Astrocyte (in vitro differentiated cells and primary cell): ENCODE data around the gene AAGAB.

Experiments
- EZH2 ChIP-seq: IDR thresholded peaks from 2 replicates; pipeline ENCODE4 v1.6.1; 2012; ENCODE audit warnings: mild to moderate bottlenecking, low read length, inconsistent platforms; ENCODE audit not compliant: insufficient read depth
- TF ChIP-seq, protein P1 (sequence below): IDR thresholded peaks from 2 replicates; pipeline ENCODE4 v1.5.1; 2011; ENCODE audit warnings: low read depth, mild to moderate bottlenecking, inconsistent platforms, low read length, moderate library complexity; ENCODE audit not compliant: insufficient read depth

DNA sequence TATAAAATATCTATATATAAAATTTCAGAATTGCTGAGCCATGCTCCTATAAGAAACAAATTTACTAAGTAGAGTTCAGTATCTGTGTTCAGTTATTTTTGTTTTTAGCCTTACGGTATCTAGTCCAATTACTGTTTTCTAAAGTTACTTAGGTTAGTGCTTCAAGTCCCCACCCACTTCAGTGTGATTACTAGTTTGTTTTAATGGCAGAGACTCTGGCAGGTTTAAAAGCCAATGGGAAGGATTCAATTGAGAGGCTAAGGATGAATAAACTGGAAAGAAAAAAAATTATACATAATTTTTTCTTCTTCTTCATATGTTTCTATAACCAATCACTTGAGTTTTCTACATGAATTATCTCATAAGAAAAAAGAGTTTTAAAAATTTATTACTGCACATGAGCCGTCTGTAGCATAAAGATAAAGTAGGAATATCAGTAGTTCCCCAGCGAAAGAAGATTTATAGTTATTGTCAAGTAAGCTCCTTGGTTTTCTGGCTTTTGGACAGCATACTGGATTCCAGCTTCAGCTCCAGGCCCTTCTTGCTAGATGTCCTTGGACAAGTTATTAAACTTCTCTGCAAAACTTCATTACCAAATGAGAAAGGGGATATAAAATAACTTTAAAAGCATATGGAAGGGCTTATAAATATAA lies 46.8 kb downstream of the AAGAB start:
- TF ChIP-seq EZH2: no peak
- TF ChIP-seq, protein P1, sequence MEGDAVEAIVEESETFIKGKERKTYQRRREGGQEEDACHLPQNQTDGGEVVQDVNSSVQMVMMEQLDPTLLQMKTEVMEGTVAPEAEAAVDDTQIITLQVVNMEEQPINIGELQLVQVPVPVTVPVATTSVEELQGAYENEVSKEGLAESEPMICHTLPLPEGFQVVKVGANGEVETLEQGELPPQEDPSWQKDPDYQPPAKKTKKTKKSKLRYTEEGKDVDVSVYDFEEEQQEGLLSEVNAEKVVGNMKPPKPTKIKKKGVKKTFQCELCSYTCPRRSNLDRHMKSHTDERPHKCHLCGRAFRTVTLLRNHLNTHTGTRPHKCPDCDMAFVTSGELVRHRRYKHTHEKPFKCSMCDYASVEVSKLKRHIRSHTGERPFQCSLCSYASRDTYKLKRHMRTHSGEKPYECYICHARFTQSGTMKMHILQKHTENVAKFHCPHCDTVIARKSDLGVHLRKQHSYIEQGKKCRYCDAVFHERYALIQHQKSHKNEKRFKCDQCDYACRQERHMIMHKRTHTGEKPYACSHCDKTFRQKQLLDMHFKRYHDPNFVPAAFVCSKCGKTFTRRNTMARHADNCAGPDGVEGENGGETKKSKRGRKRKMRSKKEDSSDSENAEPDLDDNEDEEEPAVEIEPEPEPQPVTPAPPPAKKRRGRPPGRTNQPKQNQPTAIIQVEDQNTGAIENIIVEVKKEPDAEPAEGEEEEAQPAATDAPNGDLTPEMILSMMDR: no peak
